Putamen (tissue), 1 donor: ENCODE results near the gene CDC45.
"Not testable (repeated sequence)": the region's sequence is repeated elsewhere in the genome, so short reads cannot be mapped to it uniquely, and the experiment has no call there.

Source experiments
- DNase-seq: peaks from one replicate; pipeline ENCODE4 v3.0.0-alpha.2; 2016; ENCODE audit warnings: low spot score

CDC45 gene

GRCh38 chr22:19479355-19480172, at the start of gene CDC45:
Gene CDC45, plus strand, starts transcription at chr22:19479920. Its CDS starts 49 bp downstream, at chr22:19479969.
- peak; percentile 99 for DNase-seq

- no peak for DNase-seq
These were observed 49.5 kb upstream of the CDC45 start for GRCh38 chr22:19429950-19430889.

- DNase-seq = no peak
These were observed 48.7 kb upstream of the CDC45 start for GRCh38 chr22:19430890-19431541.

- peak; percentile 81 for DNase-seq
These were observed 48.0 kb upstream of the CDC45 start, which contains the start of gene HIRA for GRCh38 chr22:19431649-19432132. Gene HIRA, minus strand, starts transcription at chr22:19431733. Its CDS starts 257 bp downstream, at chr22:19431476.

GRCh38 chr22:19432133-19432851, 47.4 kb upstream of the CDC45 start, which contains the start of gene MRPL40:
Gene MRPL40, plus strand, starts transcription at chr22:19432545. Its CDS starts 10 bp downstream, at chr22:19432555.
- peak; percentile 95 for DNase-seq

GRCh38 chr22:19434401-19434800, 45.3 kb upstream of the CDC45 start:
- no peak for DNase-seq

- no peak for DNase-seq
These were observed 44.7 kb upstream of the CDC45 start for GRCh38 chr22:19434829-19435580.

GRCh38 chr22:19436444-19437161, 43.1 kb upstream of the CDC45 start:
- DNase-seq = not testable (repeated sequence)

GRCh38 chr22:19438298-19438697, 41.4 kb upstream of the CDC45 start:
- DNase-seq = no peak

GRCh38 chr22:19440411-19441195, 39.1 kb upstream of the CDC45 start:
- no peak for DNase-seq

GRCh38 chr22:19442166-19442565, 37.6 kb upstream of the CDC45 start:
- DNase-seq = no peak

GRCh38 chr22:19443544-19444211, 36.0 kb upstream of the CDC45 start:
- no peak for DNase-seq

- DNase-seq = not testable (repeated sequence)
These were observed 34.3 kb upstream of the CDC45 start for GRCh38 chr22:19445279-19445982.

GRCh38 chr22:19446603-19447329, 33.0 kb upstream of the CDC45 start:
- DNase-seq = no peak

- DNase-seq = peak; percentile 95
These were observed 32.2 kb upstream of the CDC45 start, which contains the start of gene C22orf39 for GRCh38 chr22:19447330-19448075. Gene C22orf39, minus strand, starts transcription at chr22:19447711. Its CDS starts 23 bp downstream, at chr22:19447688.

GRCh38 chr22:19448076-19448607, 31.6 kb upstream of the CDC45 start:
- peak; percentile 42 for DNase-seq
